HEK293 (cell line): Measurements from ENCODE around the gene NDUFB10.

ENCODE experiments used
- GFI1B ChIP-seq: fragments of 450-650 bp; formaldehyde crosslinking; IDR thresholded peaks from 2 replicates; pipeline ENCODE4 v1.5.1; 2016; ENCODE audit warnings: missing biosample characterization, missing genetic modification characterization
- OVOL3 ChIP-seq: fragments of 450-650 bp; formaldehyde crosslinking; IDR thresholded peaks from 2 replicates; pipeline ENCODE4 v1.5.1; 2016; ENCODE audit warnings: missing biosample characterization, missing genetic modification characterization
- SCRT1 ChIP-seq: fragments of 450-650 bp; formaldehyde crosslinking; IDR thresholded peaks from 2 replicates; pipeline ENCODE4 v1.5.1; 2016; ENCODE audit warnings: missing biosample characterization, missing genetic modification characterization, borderline replicate concordance
- SP3 ChIP-seq: fragments of 450-650 bp; formaldehyde crosslinking; IDR thresholded peaks from 2 replicates; pipeline ENCODE4 v1.5.1; 2016; ENCODE audit warnings: missing biosample characterization, missing genetic modification characterization
- ZBTB20 ChIP-seq: fragments of 450-650 bp; formaldehyde crosslinking; IDR thresholded peaks from 2 replicates; pipeline ENCODE4 v1.5.1; 2016; ENCODE audit warnings: missing biosample characterization, missing genetic modification characterization
- ZFHX2 ChIP-seq: fragments of 450-650 bp; formaldehyde crosslinking; conservative IDR thresholded peaks from 2 replicates; pipeline ENCODE4 v1.5.1; 2016; ENCODE audit warnings: missing biosample characterization, missing genetic modification characterization
- ZFP3 ChIP-seq: fragments of 450-650 bp; formaldehyde crosslinking; IDR thresholded peaks from 2 replicates; pipeline ENCODE4 v1.5.1; 2016; ENCODE audit warnings: low read depth, missing biosample characterization, missing genetic modification characterization
- ZNF175 ChIP-seq: fragments of 450-650 bp; formaldehyde crosslinking; IDR thresholded peaks from 2 replicates; pipeline ENCODE4 v1.5.1; 2016; ENCODE audit warnings: missing biosample characterization, missing genetic modification characterization
- ZNF19 ChIP-seq: fragments of 450-650 bp; formaldehyde crosslinking; IDR thresholded peaks from 2 replicates; pipeline ENCODE4; 2016; ENCODE audit warnings: missing biosample characterization, missing genetic modification characterization, low read depth
- ZNF202 ChIP-seq: fragments of 450-650 bp; formaldehyde crosslinking; IDR thresholded peaks from 2 replicates; pipeline ENCODE4 v1.5.1; 2016; ENCODE audit warnings: missing biosample characterization, missing genetic modification characterization, borderline replicate concordance
- ZNF23 ChIP-seq: fragments of 450-650 bp; formaldehyde crosslinking; IDR thresholded peaks from 2 replicates; pipeline ENCODE4 v1.5.1; 2016; ENCODE audit warnings: missing biosample characterization, missing genetic modification characterization, borderline replicate concordance
- ZNF274 ChIP-seq, 2 experiments: fragments of 200-500 bp in 1 of 2; fragments of 450-650 bp in 1 of 2; sonication (Bioruptor generic) in 1 of 2; formaldehyde crosslinking in 1 of 2; IDR thresholded peaks; 2 replicates each; pipeline versions ENCODE4 v1.5.1 to v1.6.1; 2014 to 2016; ENCODE audit warnings: borderline replicate concordance in 1 of 2, inconsistent platforms in 1 of 2, low read length in 1 of 2, missing biosample characterization in 1 of 2, missing genetic modification characterization in 1 of 2
- ZNF501 ChIP-seq: fragments of 450-650 bp; formaldehyde crosslinking; IDR thresholded peaks from 2 replicates; pipeline ENCODE4 v1.5.1; 2016; ENCODE audit warnings: missing biosample characterization, missing genetic modification characterization
- ZNF658 ChIP-seq: fragments of 450-650 bp; formaldehyde crosslinking; IDR thresholded peaks from 2 replicates; pipeline ENCODE4; 2016; ENCODE audit warnings: missing biosample characterization, missing genetic modification characterization
- ZNF670 ChIP-seq: fragments of 450-650 bp; formaldehyde crosslinking; IDR thresholded peaks from 2 replicates; pipeline ENCODE4 v1.5.1; 2016; ENCODE audit warnings: missing biosample characterization, missing genetic modification characterization, low read depth
- ZNF785 ChIP-seq: fragments of 450-650 bp; formaldehyde crosslinking; IDR thresholded peaks from 2 replicates; pipeline ENCODE4 v1.5.1; 2016; ENCODE audit warnings: missing biosample characterization, missing genetic modification characterization
- ZNF792 ChIP-seq: fragments of 450-650 bp; formaldehyde crosslinking; IDR thresholded peaks from 2 replicates; pipeline ENCODE4 v1.5.1; 2016; ENCODE audit warnings: missing biosample characterization, missing genetic modification characterization
- ZNF830 ChIP-seq: fragments of 450-650 bp; IDR thresholded peaks from 2 replicates; pipeline ENCODE4 v1.5.0; 2018; ENCODE audit warnings: missing biosample characterization, missing genetic modification characterization, low read depth, mild to moderate bottlenecking, moderate library complexity
- TF ChIP-seq, protein P1 (sequence below): fragments of 450-650 bp; formaldehyde crosslinking; IDR thresholded peaks from 2 replicates; pipeline ENCODE4 v1.5.1; 2016; ENCODE audit warnings: missing biosample characterization, missing genetic modification characterization
- TF ChIP-seq, protein P2 (sequence below): fragments of 450-650 bp; formaldehyde crosslinking; IDR thresholded peaks from 2 replicates; pipeline ENCODE4 v1.5.1; 2016; ENCODE audit warnings: missing biosample characterization, missing genetic modification characterization
- TF ChIP-seq, protein P3 (sequence below): IDR thresholded peaks from 2 replicates; pipeline ENCODE4 v1.6.1; 2011; ENCODE audit warnings: mild to moderate bottlenecking, low read depth, low read length, borderline replicate concordance

The NDUFB10 gene

DNA sequence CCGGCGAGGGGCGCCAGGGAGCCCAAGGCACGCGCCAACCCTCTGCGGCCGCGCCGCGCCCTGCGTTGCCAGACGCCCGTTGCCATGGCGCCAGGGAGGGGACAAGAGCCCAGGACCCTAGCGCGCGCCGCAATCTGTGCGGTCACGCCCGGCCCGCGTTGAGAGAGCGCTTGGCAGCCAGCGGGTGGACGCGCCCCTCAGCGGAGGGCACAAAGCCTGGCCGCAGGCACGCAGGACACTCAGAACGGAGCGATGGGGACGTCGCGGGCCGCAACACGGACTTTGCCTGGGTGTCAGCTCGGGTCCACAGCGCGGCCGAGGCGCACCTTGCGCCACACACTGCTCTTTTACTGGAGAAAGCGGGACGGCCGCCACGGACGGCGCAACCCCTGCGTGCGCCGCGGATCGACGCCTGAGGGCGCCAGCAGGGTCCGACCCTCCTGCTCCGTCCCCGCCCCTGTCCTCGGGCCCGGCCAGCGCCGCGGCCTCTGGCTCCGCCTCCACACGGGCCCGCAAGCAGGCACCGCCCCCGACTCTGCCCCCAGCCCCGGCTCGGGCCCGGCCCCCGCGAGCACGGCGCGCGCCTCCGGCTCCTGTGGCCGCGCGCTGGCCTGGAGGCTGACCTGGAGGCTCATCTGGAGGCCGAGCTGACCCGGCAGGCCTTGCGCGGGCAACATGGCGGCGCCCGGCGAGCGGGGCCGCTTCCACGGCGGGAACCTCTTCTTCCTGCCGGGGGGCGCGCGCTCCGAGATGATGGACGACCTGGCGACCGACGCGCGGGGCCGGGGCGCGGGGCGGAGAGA lies 24.4 kb downstream of the NDUFB10 start, which contains the start of gene GFER (continued):
- TF ChIP-seq ZNF501 (peak; percentile 90; the same call in 1 of the 2 replicates), ZNF175 (tag by site-specific recombination) (no peak), ZNF19 (tag by site-specific recombination) (no peak), ZNF202 (tag by site-specific recombination) (no peak), SP3 (tag by site-specific recombination) (peak; percentile 57), OVOL3 (tag by site-specific recombination) (no peak), ZNF670 (no peak), ZNF658 (tag by site-specific recombination) (no peak), ZNF785 (tag by site-specific recombination) (peak; percentile 91), ZNF274 (IDR thresholded peaks at IDR 0.05; ENCODE audit: low read length) (no peak), ZNF274 (tag by site-specific recombination; IDR thresholded peaks at IDR 0.05; ENCODE audit: borderline replicate concordance) (no peak), ZBTB20 (tag by site-specific recombination) (peak; percentile 76; the same call in 1 of the 2 replicates), ZNF23 (tag by site-specific recombination) (no peak; the same call in 1 of the 2 replicates), ZNF830 (tag by site-specific recombination) (no peak), GFI1B (tag by site-specific recombination) (peak; percentile 65), ZNF792 (tag by site-specific recombination) (0 out of 2 replicates have a peak, but pooled peaks have one; percentile 41), ZFP3 (tag by site-specific recombination) (no peak), ZFHX2 (tag by site-specific recombination) (no peak), SCRT1 (tag by site-specific recombination) (no peak)
- TF ChIP-seq, protein P1, sequence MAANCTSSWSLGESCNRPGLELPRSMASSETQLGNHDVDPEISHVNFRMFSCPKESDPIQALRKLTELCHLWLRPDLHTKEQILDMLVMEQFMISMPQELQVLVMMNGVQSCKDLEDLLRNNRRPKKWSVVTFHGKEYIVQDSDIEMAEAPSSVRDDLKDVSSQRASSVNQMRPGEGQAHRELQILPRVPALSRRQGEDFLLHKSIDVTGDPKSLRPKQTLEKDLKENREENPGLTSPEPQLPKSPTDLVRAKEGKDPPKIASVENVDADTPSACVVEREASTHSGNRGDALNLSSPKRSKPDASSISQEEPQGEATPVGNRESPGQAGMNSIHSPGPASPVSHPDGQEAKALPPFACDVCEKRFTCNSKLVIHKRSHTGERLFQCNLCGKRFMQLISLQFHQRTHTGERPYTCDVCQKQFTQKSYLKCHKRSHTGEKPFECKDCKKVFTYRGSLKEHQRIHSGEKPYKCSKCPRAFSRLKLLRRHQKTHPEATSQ (tag by site-specific recombination) = no peak; the same call in 1 of the 2 replicates
- TF ChIP-seq, protein P2, sequence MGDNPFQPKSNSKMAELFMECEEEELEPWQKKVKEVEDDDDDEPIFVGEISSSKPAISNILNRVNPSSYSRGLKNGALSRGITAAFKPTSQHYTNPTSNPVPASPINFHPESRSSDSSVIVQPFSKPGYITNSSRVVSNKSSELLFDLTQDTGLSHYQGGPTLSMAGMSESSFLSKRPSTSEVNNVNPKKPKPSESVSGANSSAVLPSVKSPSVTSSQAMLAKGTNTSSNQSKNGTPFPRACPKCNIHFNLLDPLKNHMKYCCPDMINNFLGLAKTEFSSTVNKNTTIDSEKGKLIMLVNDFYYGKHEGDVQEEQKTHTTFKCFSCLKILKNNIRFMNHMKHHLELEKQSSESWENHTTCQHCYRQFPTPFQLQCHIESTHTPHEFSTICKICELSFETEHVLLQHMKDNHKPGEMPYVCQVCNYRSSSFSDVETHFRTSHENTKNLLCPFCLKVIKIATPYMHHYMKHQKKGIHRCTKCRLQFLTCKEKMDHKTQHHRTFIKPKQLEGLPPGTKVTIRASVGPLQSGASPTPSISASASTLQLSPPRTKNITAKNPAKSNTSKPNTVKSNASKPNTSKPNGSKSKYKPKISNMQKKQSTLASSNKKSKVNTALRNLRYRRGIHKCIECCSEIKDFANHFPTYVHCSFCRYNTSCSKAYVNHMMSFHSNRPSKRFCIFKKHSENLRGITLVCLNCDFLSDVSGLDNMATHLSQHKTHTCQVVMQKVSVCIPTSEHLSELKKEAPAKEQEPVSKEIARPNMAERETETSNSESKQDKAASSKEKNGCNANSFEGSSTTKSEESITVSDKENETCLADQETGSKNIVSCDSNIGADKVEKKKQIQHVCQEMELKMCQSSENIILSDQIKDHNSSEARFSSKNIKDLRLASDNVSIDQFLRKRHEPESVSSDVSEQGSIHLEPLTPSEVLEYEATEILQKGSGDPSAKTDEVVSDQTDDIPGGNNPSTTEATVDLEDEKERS (tag by site-specific recombination) = no peak
- TF ChIP-seq, protein P3, sequence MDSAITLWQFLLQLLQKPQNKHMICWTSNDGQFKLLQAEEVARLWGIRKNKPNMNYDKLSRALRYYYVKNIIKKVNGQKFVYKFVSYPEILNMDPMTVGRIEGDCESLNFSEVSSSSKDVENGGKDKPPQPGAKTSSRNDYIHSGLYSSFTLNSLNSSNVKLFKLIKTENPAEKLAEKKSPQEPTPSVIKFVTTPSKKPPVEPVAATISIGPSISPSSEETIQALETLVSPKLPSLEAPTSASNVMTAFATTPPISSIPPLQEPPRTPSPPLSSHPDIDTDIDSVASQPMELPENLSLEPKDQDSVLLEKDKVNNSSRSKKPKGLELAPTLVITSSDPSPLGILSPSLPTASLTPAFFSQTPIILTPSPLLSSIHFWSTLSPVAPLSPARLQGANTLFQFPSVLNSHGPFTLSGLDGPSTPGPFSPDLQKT = no peak
